ENCODE results near the gene PCDHGB4.

Gene PCDHGB4

GRCh38 chr5:141434006-141434405 lies 46.5 kb downstream of the PCDHGB4 start:
- H2AFZ ChIP-seq (ENCODE audit: low read depth) = no peak overlapping the region
- no peaks in the 10 kb centered on the region for H3K36me3 ChIP-seq (ENCODE audit: insufficient read depth)
- no peaks in the 10 kb centered on the region for H3K4me1 ChIP-seq (ENCODE audit: low read depth, poor library complexity, severe bottlenecking)
- no peaks in the 10 kb centered on the region for H4K20me1 ChIP-seq (ENCODE audit: insufficient read depth)
- no peaks in the 10 kb centered on the region for H3K79me2 ChIP-seq (ENCODE audit: insufficient read depth, low read depth)
- H3K4me2 ChIP-seq = no peak overlapping the region
- no peak overlapping the region for H3K4me3 ChIP-seq (IDR thresholded peaks at IDR 0.05; ENCODE audit: insufficient read depth, low read depth, low read length)
- H3K27me3 ChIP-seq (ENCODE audit: insufficient read depth, low read depth) = no peaks in the 10 kb centered on the region
- no peak overlapping the region for H3K27ac ChIP-seq
- no peak for TF ChIP-seq CTCF (conservative IDR thresholded peaks at IDR 0.05; ENCODE audit: low read depth, low read length)
- no peak overlapping the region for H3K9ac ChIP-seq

GRCh38 chr5:141437221-141437620 lies 49.7 kb downstream of the PCDHGB4 start:
- Histone ChIP-seq H3K27ac (no peak overlapping the region), H4K20me1 (ENCODE audit: insufficient read depth) (no peaks in the 10 kb centered on the region), H3K79me2 (ENCODE audit: insufficient read depth, low read depth) (no peaks in the 10 kb centered on the region), H3K4me3 (IDR thresholded peaks at IDR 0.05; ENCODE audit: insufficient read depth, low read depth, low read length) (no peak overlapping the region), H3K27me3 (ENCODE audit: insufficient read depth, low read depth) (no peaks in the 10 kb centered on the region), H3K9ac (no peak overlapping the region), H3K4me1 (ENCODE audit: low read depth, poor library complexity, severe bottlenecking) (no peaks in the 10 kb centered on the region), H2AFZ (ENCODE audit: low read depth) (no peak overlapping the region), H3K4me2 (no peak overlapping the region), H3K36me3 (ENCODE audit: insufficient read depth) (no peaks in the 10 kb centered on the region)
- no peak for TF ChIP-seq CTCF (conservative IDR thresholded peaks at IDR 0.05; ENCODE audit: low read depth, low read length)

- Histone ChIP-seq H3K9ac (no peak overlapping the region), H2AFZ (ENCODE audit: low read depth) (no peak overlapping the region), H4K20me1 (ENCODE audit: insufficient read depth) (no peaks in the 10 kb centered on the region), H3K4me2 (no peak overlapping the region), H3K27me3 (ENCODE audit: insufficient read depth, low read depth) (no peaks in the 10 kb centered on the region), H3K4me3 (IDR thresholded peaks at IDR 0.05; ENCODE audit: insufficient read depth, low read depth, low read length) (no peak overlapping the region), H3K36me3 (ENCODE audit: insufficient read depth) (no peaks in the 10 kb centered on the region), H3K4me1 (ENCODE audit: low read depth, poor library complexity, severe bottlenecking) (no peaks in the 10 kb centered on the region), H3K79me2 (ENCODE audit: insufficient read depth, low read depth) (no peaks in the 10 kb centered on the region), H3K27ac (no peak overlapping the region)
- TF ChIP-seq CTCF (conservative IDR thresholded peaks at IDR 0.05; ENCODE audit: low read depth, low read length) = no peak
Measured at GRCh38 chr5:141439411-141440141, 52.1 kb downstream of the PCDHGB4 start.
